GM18511 (cell line): Measurements from ENCODE around the gene DLK2.

Experiments used
- ATAC-seq: cut with Tn5 transposase; IDR thresholded peaks from one replicate; pipeline ENCODE4 v1.9.1; 2021; ENCODE audit warnings: mild to moderate bottlenecking, moderate library complexity; ENCODE audit not compliant: unreplicated experiment

DLK2 gene

GRCh38 chr6:43454696-43455530 is 435 bp downstream of the DLK2 start:
- ATAC-seq: no peak

GRCh38 chr6:43454290-43454695 is 1.1 kb downstream of the DLK2 start:
- peak; percentile 66 for ATAC-seq

- no peak for ATAC-seq
Measured at GRCh38 chr6:43453831-43454230, 1.5 kb downstream of the DLK2 start.

- no peak for ATAC-seq
Measured at GRCh38 chr6:43452896-43453295, 2.5 kb downstream of the DLK2 start.

GRCh38 chr6:43451939-43452338 is 3.4 kb downstream of the DLK2 start:
- no peak for ATAC-seq

- ATAC-seq: no peak
Measured at GRCh38 chr6:43451348-43451747, 4.0 kb downstream of the DLK2 start.

- no peak for ATAC-seq
Measured at GRCh38 chr6:43450699-43451131, 4.6 kb downstream of the DLK2 start.

GRCh38 chr6:43448916-43449315 is 6.4 kb downstream of the DLK2 start:
- no peak for ATAC-seq

- no peak for ATAC-seq
Measured at GRCh38 chr6:43447604-43448003, 7.7 kb downstream of the DLK2 start.

- no peak for ATAC-seq
Measured at GRCh38 chr6:43445576-43445975, 9.8 kb downstream of the DLK2 start.

- ATAC-seq: no peak
Measured at GRCh38 chr6:43444582-43444981, 10.8 kb downstream of the DLK2 start.

- ATAC-seq: no peak
Measured at GRCh38 chr6:43444036-43444435, 11.3 kb downstream of the DLK2 start.

- ATAC-seq: no peak
Measured at GRCh38 chr6:43442935-43443334, 12.4 kb downstream of the DLK2 start.

- no peak for ATAC-seq
Measured at GRCh38 chr6:43437700-43438099, 17.6 kb downstream of the DLK2 start.

GRCh38 chr6:43436577-43437282 is 18.6 kb downstream of the DLK2 start:
- no peak for ATAC-seq

GRCh38 chr6:43435682-43436437 is 19.5 kb downstream of the DLK2 start:
- no peak for ATAC-seq

- no peak for ATAC-seq
Measured at GRCh38 chr6:43434943-43435342, 20.4 kb downstream of the DLK2 start.

- no peak for ATAC-seq
Measured at GRCh38 chr6:43434001-43434840, 21.1 kb downstream of the DLK2 start.

GRCh38 chr6:43433148-43433547 is 22.2 kb downstream of the DLK2 start:
- no peak for ATAC-seq
